HG03175 (cell line): ENCODE results near the gene GAS5.
A peak's percentile ranks its signal among the peaks of the same experiment; 100 is the strongest.
"Not testable (repeated sequence)": the region's sequence is repeated elsewhere in the genome, so short reads cannot be mapped to it uniquely, and the experiment has no call there.

Source experiments
- ATAC-seq: cut with Tn5 transposase; IDR thresholded peaks from one replicate; pipeline ENCODE4 v1.9.1; 2021; ENCODE audit warnings: mild to moderate bottlenecking, moderate library complexity; ENCODE audit not compliant: unreplicated experiment

The GAS5 gene

GRCh38 chr1:173867753-173868265 lies at the start of gene GAS5:
TSS of gene GAS5 (minus strand) at chr1:173867989.
- peak; percentile 74 for ATAC-seq

- ATAC-seq = no peak
These were observed 49.4 kb upstream of the GAS5 start, which contains the start of gene SERPINC1 for GRCh38 chr1:173917149-173917548. TSS of gene SERPINC1 (minus strand) at chr1:173917327. CDS start at chr1:173917259, 68 bp downstream.

- no peak for ATAC-seq
These were observed 48.9 kb upstream of the GAS5 start for GRCh38 chr1:173916667-173917066.

GRCh38 chr1:173915596-173915995 lies 47.8 kb upstream of the GAS5 start:
- ATAC-seq = no peak

- no peak for ATAC-seq
These were observed 46.6 kb upstream of the GAS5 start for GRCh38 chr1:173914366-173914871.

DNA sequence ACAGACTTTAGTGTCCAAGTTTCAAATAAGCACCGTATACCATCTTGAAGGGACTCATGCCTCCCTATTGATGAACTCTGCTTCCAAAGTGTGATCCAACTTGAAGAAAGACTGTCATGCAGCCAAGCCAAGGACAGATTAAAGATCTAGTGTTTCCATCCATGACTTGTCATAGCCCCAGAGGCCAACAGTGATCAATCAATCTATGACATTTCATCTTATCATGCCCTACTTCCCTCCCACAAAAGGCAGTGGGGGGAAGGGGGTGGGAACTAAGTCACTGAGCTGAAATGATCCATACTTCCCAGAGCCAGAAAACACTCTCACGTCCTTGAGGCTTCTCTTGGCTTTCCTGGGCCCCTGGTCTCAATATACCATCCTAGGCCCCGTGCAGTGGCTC lies 45.3 kb upstream of the GAS5 start:
- ATAC-seq = no peak

DNA sequence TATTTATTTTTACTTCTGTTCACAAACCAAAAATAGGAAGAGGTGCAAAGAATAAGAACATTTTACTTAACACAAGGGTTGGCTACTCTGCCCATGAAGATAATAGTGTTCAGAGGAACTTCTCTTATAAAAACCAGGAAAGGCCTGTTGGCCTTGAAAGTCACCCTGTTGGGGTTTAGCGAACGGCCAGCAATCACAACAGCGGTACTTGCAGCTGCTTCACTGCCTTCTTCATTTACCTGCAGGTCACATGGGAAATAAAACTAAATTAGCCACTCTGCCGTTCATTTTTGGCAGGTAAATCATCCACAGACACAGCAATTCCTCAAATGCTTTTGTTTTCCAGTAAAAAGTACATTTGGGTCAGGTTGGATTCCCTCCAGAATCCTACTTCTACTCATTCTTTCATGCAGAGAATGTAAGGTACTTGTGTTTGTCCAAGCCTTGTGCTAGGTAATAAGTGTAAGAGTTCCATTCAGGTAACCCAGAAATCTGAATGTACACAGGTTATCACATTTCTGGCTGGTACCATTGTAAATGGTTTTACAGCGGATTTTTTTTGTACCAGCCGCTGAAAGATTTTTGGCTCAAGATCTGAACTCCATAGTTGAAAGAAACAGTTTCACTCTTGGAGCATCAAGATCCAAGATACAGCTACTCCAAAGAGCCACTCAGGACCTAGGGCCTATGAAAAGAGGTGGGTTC lies 36.2 kb upstream of the GAS5 start:
- no peak for ATAC-seq

- no peak for ATAC-seq
These were observed 33.2 kb upstream of the GAS5 start for GRCh38 chr1:173900992-173901391.

DNA sequence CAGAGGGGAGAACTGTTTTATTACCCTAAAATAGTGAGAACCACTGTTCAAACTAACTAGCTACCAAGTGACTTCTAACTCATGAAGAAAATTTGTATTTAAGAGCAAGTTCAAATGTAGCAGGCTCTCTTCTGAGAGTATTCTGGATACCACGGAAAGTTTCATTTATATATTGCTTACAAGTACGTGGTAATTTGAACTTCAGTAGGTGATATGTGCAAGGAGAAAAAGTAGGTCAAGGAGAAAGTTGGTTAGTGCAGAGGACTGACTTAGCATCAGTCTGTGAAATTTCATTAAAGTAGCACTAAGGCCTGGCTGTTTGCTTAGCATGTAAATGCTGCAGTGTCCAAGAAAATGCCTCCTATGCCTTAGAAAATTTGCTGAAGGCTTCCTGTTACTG lies 32.6 kb upstream of the GAS5 start:
- no peak for ATAC-seq

DNA sequence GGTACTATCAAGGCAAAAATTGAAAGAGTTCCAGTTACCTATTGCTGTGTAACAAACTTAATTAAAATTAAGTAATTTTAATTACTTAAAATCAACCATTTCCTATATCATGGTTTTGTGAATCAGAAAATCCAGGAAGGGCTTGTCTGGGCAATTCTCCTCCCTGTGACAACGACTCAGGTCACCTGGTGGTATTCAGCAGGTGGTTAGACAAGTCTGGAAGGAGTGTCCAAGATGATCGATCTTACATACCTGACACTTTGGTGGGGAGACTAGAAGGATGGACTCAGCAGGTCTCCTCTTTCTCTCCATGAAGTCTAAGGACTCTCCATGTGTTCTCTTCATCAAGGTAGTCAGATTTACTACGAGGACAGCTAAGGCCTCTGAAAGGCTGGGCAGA lies 26.4 kb upstream of the GAS5 start:
- ATAC-seq = no peak

DNA sequence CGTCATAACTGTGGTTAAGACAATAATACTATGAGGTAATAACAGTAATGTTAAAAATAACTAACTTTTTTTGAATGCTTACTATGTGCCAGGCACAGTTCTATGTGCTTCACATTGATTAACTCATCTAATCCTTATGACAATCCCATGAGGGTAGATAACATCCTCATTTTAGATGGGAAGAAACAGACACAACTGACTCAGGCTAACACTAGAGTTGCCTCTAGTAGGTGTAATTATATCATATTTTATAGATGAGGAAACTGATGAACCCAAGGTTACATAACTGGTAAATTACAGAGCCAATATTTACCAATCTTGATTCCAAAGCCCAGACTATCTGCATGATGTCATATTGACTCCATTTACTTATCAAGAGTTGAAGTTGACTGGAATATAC lies 25.8 kb upstream of the GAS5 start:
- ATAC-seq = no peak

GRCh38 chr1:173889885-173890284 lies 22.1 kb upstream of the GAS5 start:
- ATAC-seq = no peak

DNA sequence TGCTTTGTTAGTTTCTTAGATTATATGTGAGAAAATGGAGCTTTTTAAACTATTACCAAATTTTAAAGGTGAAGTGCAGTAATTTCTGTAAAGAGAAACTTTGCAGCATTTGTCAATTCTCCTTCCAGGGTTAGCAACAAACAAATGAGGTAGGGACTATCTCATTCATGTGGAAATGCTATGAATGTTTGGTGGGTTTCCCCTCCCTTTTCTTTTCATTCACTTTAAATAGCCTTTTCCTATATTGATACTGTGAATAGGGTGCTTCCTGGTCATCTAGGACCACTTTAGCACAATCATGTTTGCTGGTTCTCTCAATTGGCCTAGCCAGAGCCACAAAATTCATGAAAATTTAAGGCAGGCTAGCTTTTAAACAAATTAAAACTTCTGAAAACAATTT lies 21.0 kb upstream of the GAS5 start:
- ATAC-seq = no peak

DNA sequence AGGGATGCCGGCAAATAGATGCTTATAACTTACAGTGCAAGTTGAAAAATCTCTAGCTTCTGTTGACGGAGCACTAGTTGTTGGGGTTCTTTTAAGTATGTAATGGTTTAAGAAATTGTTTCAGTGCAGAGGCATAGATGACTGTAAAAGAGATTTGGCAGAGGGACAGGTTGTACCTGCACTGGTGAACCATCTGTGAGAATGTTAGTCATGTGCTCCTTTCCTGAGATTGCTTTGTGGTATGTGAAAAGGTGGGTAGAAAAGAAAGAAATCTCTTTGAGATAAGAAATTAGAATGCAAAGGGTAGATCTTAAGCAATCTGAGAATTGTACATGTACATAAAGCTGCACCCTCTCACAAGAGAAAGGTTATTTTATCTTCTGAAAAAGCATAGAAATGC lies 19.8 kb upstream of the GAS5 start:
- ATAC-seq = no peak

DNA sequence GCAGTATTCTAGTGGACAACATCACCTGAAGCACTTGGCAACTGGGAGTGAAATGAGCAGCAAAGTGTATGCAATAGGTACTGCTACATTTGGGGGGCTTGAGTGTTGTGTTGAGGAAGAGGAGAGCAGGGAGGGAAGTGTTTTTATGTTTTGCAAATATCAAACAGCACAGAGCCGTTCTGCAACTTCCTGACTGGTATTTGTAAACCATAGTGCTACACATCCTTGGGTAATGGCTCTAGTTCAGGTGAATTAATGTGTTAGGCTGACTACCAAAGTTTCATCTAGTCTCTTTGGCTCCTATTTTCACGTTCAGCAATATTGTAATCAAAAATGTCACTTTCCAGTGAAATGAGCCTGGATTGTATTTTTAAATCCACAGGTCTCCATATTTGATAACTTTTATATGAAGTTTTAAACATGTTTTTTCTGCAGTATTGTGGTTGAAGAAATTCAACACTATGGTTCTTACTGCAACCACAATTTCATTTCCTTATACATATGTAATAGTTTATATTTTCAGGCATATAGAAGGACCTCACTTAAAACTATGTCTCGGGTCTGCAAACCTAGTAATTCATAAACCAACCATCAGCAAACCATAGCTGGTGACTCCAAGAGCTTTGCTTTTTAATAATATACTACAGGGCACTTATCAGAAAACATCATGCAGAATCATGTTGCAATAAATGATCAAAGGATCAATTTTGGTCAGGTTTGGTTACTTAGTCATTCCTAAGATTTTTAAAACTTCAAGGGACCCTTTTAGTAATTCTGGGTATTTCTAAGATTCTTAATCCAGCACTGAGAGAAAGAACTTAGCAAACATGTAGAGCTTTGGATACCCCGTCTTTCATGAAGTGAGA lies 19.2 kb upstream of the GAS5 start:
- ATAC-seq = no peak

- ATAC-seq = no peak
These were observed 16.9 kb upstream of the GAS5 start for GRCh38 chr1:173884701-173885100.

DNA sequence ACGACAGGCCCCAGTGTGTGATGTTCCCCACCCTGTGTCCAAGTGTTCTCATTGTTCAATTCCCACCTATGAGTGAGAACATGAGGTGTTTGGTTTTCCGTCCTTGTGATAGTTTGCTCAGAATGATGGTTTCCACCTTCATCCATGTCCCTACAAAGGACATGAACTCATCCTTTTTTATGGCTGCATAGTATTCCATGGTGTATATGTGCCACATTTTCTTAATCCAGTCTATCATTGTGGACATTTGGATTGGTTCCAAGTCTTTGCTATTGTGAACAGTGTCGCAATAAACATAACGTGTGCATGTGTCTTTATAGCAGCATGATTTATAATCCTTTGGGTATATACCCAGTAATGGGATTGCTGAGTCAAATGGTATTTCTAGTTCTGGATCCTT lies 13.3 kb upstream of the GAS5 start:
- not testable (repeated sequence) for ATAC-seq

GRCh38 chr1:173878251-173878650 lies 10.5 kb upstream of the GAS5 start:
- ATAC-seq = no peak

DNA sequence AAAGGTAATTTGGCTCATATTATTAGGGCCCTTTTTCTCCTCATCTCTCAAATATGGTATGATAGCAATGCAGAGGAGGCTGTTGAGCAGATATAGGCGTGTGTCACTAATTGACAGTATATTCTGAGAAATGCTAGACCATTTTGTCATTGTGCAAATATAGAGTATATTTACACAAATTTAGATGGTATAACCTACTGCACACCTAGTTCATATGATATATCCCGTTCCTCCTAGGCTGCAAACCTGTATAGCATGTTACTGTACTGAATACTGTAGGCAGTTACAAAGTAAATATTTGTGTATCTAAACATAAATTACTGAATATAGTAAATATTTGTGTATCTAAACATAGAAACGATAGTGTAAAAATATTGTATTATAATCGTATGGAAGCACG lies 8.9 kb upstream of the GAS5 start:
- no peak for ATAC-seq

GRCh38 chr1:173871500-173871899 lies 3.7 kb upstream of the GAS5 start:
- no peak for ATAC-seq

DNA sequence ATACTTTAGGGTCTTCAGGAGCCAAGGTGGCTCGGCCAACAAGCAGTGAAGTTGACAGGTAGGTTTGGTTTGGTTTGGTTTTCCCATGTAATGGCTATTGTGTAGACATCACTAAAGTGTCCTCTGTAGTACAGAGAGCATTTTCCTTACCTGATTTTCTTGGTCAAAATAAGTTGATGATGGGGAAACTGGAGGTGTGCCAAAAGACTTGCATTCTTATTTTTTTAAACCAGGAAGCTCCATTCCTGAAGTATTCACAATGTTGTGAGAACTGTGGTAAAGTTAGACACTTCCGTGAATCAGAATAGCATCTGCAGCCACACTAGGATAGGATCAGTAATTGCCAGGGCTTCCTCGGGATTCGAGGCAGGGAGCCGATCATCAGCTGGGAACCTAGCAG lies 3.3 kb upstream of the GAS5 start:
- no peak for ATAC-seq
